ENCODE data around the gene COMMD10.

DNA sequence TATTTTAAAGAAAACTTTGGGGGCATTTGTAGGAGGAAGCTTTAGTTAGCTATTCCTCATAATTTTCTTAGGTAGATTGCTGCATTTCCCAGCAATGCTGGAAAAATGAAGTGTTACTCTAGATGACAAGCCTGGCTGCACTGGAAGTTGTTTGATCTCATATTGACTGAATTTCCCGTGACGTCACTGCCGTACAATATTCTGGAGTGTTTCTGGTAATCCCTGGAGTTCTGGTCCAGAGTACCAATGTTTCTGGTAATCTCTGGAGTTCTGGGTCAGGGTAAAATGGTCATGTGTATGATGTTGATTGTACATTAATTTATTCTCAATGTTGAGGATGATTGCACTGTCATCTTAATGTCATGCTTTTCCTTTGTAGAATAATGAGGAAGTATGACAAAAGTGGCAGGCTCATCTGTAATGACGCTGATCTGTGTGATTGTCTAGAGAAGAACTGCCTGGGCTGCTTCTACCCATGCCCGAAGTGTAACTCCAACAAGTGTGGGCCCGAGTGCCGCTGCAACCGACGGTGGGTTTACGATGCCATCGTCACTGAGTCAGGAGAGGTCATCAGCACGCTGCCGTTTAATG lies 26.4 kb upstream of the COMMD10 start:
- TF ChIP-seq CTCF (IDR thresholded peaks at IDR 0.05), result no peak
- TF ChIP-seq POLR2AphosphoS5 (IDR thresholded peaks at IDR 0.05), result no peak
